Activated T-helper 1 cell treated with anti-CD3 and anti-CD28 coated beads, Interleukin-12 subunit alpha, Interleukin-12 subunit beta, Interleukin-2, Interleukin-4 antibody, amounts not matched to agents 30 ng/mL and 10 ng/mL and 1 ng/mL, durations not matched to agents 14 hours and 24 hours and 36 hours (primary cell): ENCODE measurements around the gene EARS2. TPM values are rescaled to one million over a fixed set of nuclear protein-coding genes. Genes with fewer than 3 reads are reported as not detected.

Experiments used
- total RNA-seq: library from RNA; stranded (reverse); gene quantifications from 2 replicates; pipeline ENCODE4 v1.2.3, GENCODE V29; 2022

Gene EARS2
- total RNA-seq, 1 donor from 2014 or later: 27.8 TPM

Other genes with a start within 250 kb of the EARS2 start
- 23.5 and 24.1 TPM in 2 replicates for gene COG7, start 104.2 kb downstream of the EARS2 start, total RNA-seq
- 106 and 112 TPM in 2 replicates for gene GGA2, start 46.9 kb downstream of the EARS2 start, total RNA-seq
- 54.9 and 55.0 TPM in 2 replicates for gene UBFD1, start 377 bp upstream of the EARS2 start, total RNA-seq
- 146 and 148 TPM in 2 replicates for gene NDUFAB1, start 39.0 kb upstream of the EARS2 start, total RNA-seq
- 34.4 and 36.2 TPM in 2 replicates for gene PALB2, start 84.0 kb upstream of the EARS2 start, total RNA-seq
- gene DCTN5, start 84.1 kb upstream of the EARS2 start, total RNA-seq: 102 and 105 TPM in 2 replicates
- 45.2 and 54.7 TPM in 2 replicates for gene PLK1, start 121.5 kb upstream of the EARS2 start, total RNA-seq
- not detected in 2 replicates for gene ERN2, start 155.9 kb upstream of the EARS2 start, total RNA-seq
- not detected in 2 replicates for gene CHP2, start 197.7 kb upstream of the EARS2 start, total RNA-seq